GM19193 (cell line): ENCODE data around the gene TPRA1.

ENCODE experiments used
- POLR2A ChIP-seq: IDR thresholded peaks from 4 replicates; pipeline ENCODE4 v1.6.1; 2011; ENCODE audit not compliant: insufficient read depth, insufficient read length; ENCODE audit errors: extremely low read depth

The TPRA1 gene

DNA sequence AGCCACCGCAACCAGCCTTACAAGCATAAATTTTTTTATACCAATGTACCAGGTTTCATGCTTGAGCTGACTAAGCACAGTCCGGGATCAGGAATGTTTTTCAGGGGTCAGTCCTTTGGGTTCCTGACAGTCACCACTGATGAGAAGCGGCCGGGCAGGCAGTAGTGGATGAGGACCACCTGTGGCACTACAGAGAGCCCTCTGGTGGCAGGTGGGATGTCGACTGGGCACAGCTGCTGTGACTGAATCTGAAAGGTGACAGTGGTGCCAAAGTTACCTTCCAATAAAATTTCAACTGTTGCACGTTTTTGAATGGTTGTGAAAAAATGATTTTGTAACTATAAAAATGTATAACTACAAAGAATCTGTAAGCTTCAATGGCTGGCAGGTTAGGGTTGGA, 34.0 kb downstream of the TPRA1 start:
- TF ChIP-seq POLR2A = no peak

DNA sequence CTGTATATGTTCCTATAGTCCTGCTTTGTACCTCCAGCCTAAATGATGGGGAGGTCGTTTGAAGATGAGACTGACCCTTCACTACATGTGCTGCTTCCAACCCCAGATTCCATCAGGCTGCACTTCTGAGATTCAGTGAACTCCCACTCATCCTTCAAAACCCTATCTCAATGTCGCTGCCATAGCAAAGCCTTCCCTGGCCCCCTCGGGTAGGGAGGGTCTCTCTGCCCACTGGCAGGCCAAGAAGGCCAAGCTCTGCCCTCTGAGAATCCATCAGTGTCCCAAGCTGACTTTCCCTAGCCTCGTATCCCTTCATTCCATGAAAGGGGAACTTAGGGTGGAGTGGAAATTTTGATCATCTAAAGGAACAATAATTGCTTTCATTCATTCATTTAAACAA, 35.4 kb downstream of the TPRA1 start:
- no peak for TF ChIP-seq POLR2A

DNA sequence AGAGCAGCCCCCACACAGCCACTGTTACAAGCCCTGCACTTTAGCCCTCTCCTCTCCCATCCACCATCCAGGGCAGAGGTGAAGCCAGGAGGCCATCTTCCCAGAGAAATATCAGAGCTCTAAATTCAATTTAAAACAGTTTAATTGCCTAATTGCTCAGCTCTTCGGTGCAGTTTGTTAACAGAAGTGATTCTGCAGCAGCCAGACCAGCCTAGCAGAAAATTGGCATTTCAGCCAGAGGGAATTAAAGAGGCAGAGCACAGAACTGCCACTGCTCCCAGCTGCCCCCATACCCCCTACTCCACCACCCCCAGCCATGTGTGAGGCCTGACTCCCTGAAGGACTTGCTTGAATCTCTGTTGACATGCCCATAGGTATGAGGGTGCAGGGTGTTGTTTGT, 38.5 kb downstream of the TPRA1 start:
- no peak for TF ChIP-seq POLR2A

DNA sequence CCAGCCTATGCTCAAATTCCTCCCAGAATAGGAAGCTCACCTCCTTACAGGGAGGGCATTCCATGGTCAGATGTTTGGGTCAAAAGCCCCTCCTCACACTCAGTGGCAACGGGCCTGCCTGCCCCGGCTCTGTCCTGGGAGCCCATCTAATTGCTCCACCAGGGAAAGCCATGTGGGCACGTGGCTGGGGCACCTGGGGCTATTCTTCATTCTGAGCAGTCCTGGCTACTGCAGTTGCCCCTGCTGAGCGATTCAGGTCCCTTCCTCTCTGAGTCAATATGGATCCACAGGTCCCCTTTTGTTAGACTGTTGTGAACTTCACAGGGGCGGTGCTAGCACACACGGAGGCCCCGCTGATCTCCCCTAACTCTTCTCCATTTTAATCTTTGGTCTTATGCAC, 39.4 kb downstream of the TPRA1 start:
- no peak for TF ChIP-seq POLR2A

DNA sequence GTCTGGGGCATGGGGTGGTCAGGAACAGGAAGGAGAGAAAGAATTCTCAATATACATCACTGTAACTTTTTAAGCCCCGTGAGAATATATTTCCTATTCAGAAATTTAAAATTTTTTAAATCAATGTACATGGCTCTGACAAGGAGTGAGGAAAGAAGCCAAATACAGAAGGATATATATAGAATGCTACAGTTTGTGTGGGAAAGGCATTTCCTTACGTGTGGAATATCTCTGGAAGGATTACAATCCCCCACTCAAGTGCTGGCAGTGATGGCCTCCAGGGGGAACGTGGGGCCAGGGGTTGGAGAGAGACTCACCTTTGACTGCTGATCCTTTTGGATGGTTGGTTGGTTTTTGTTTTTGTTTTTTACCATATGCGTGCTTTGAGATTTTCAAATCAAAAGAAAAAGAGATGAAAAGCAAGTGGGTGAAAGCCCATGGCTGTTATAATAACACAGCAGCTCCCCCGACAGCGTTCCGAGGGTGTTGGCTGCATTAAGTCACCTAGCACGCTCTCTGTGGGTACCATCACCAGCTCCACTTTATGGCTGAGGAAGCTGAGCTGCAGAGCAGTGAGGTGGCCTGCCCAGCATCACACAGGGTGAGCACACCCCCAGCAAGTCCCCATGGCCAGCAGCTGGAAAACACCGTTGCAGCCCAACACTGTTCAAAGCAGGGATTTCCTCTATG, 39.9 kb downstream of the TPRA1 start:
- TF ChIP-seq POLR2A = no peak

DNA sequence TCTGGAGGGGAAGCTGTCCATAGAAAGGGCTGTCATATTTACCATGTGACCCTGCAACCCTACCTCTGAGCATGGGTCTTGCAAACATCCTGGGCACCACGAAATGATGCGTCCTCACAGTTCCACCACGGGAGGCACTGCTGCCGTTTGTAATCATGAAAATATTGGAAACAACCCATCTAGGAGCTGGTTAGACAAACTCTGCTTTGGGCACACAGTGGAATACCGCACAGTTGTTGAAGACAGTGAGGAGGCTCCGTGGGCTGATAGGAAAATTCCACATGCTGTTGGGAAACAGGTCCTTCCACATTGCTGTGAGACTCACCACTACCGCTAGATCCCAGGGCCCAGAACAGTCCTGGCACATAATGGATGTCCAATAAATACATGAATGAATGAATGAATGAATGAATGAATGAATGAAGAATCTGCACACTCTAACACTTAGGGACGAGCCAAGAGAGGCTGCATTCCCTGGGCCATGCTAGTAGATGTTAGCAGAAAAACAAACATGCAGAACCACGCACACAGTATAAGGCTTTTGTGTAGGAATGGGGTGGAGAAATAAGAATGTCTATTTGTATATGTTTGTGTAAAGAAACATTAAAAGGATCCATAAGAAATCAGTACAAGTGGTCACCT, 40.6 kb downstream of the TPRA1 start:
- TF ChIP-seq POLR2A = no peak

DNA sequence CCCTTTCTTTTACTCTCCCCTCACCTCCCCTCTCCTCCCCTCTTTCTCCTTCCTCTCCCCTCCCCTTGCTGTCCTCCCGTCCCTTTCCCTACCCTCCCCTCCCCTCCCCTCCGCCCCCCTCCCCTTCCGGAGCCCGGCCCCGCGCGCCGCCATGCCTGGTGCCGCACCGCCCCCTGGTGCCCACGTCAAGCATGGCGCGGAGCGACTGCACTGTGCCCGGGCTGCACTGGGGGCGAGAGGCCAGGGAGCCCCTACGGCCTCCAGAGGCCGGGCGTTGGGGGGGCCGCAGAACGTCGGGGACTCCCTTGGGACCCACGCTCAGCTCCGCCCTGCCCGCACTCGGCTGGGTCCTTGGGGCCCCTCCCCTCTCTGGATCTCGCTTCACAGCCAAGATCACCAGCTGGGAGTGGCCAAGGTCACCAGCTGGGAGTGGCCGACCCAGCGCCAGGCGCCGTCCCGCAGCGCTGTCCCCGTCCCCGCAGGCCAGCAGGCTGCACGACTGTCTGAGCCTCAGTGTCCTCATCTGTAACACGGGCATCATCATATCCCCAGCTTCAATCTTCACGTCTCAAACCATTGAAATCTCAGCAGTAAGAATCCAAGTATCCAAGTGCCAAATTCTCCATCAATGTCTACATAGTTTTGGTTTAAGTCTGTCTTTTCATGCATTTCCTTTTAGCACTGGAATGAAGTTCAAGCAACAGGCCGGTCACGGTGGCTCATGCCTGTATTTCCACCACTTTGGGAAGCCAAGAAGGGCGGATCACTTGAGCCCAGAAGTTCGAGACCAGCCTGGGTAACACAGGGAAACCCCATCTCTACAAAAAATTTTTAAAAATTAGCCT, 42.5 kb downstream of the TPRA1 start:
- TF ChIP-seq POLR2A = no peak

DNA sequence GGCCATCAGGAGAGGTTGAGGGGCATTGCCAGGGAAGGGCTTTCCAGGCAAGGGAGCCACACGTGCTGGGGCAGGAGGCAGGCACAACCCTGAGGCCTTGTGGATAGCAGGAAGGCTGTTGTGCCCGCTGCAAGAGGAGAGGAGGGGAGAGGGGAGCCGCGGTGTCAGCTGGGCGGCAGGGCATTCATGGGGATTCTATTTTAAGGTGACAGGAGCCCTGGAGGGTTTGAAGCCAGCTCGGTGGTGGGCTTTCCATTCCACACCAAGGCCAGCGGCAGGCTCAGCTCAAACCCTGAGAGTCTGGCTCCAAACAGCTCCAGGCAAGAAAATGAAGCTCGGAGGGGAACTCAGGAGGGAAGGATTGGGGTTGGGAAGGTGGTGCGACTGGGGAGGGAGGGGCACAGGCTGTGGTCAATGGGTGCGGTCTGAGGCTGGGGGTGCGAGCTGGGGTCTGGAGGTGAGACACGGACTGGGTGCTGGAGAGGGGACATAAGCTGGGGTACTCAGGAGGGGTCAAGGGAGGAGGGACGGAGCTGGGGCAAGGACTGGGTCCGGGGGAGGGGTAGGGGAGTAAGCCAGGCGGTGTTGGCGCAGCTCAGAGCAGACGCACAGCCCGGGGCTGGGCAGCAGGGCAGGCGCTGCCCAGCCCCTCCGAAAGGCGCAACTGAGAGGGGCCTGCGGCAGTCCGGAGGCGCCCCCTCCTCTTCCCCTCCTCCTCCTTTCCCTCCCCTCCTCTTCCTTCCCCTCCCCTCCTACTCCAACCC, 43.4 kb downstream of the TPRA1 start:
- no peak for TF ChIP-seq POLR2A

DNA sequence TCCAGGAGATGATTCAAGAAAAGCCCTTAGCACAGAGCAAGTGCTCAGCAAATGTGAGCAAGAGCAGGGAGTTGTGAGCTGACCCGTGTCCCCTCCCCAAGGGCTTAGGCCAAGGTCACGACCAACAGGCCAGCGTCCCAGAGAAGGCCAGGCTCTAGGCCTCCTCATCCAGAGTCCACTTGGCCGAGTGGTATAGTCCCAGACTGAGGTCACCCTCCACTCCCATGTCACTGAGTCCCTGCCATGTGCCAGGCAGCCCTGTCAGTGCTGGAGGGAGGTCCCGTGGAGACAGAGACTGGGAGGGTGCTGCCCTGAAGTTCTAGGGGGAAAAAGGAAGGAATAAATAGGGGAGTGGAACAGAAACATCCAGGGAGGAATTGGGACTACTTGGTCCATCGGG, 44.0 kb downstream of the TPRA1 start:
- no peak for TF ChIP-seq POLR2A

DNA sequence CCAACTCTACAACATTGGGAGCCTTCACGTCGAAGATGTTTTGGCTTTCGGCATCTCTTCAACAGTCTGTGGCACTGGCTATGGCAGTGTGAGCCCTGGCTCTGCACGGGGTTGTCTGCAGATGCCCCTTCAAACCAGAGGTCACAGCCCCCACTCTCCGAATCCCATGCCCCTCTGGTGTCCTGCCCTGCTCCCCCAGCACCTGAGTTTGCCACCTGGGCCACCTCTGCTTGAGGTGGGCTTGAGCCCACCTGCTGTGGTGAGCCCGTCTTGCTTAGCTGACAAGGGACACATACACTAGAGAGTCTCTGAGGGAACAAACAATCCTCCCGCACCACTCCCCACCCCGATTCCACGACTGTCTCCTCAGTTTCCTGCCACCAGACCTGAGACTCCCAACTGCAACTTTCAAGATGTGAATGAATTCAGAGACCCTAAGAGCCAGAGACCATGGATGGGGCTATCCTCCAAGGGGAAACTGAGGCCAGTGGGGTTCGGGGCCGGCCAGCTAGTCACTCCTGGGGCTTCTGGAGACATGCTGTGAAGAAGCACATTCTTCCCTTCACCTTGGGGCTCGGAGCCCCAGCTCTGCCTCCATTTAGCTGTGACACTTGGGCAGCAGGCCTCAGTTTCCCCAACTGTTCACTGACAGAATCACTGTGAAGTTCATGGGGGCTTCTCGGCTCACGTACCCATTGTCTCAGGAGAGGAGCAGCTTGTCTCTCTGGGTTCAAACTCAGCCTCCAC, 44.6 kb downstream of the TPRA1 start:
- TF ChIP-seq POLR2A = no peak

DNA sequence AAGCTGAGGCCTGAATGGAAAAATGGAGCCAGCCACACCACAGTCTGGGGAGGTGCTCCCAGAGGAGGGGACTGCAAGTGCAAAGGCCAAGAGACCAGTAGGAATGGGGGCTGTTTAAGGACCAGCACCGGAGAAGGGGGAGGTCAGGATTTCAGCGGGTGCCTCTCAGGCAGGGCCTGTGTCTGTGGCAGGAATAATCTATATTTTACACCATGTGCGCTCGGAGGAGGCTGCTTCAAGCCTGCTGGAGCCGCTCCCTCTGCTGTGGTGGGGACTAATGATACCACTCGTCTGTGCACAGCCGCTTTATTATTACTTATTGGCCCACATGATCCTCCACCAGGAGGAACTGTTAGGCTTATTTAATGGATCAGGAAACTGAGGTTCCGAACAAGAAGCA, 45.3 kb downstream of the TPRA1 start:
- no peak for TF ChIP-seq POLR2A

DNA sequence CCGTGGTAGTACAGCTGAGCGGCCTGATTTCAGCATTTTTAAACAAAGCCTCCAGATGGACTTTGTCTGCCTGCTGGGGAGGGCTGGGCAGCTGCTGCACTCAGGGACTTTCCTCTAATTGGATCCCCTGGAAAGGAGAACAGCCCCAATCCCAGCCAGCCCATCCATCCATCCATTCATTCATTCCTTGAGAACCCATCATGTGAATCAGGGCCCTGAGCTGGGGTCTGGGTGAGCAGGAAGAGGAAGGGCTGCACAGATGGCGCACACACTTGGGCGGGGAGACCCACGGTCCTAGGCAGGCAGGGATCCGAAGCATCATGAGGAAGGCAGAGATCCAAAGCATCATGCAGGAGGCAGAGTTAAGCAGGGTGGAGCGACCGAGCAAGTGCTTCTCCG, 45.7 kb downstream of the TPRA1 start:
- TF ChIP-seq POLR2A = no peak

DNA sequence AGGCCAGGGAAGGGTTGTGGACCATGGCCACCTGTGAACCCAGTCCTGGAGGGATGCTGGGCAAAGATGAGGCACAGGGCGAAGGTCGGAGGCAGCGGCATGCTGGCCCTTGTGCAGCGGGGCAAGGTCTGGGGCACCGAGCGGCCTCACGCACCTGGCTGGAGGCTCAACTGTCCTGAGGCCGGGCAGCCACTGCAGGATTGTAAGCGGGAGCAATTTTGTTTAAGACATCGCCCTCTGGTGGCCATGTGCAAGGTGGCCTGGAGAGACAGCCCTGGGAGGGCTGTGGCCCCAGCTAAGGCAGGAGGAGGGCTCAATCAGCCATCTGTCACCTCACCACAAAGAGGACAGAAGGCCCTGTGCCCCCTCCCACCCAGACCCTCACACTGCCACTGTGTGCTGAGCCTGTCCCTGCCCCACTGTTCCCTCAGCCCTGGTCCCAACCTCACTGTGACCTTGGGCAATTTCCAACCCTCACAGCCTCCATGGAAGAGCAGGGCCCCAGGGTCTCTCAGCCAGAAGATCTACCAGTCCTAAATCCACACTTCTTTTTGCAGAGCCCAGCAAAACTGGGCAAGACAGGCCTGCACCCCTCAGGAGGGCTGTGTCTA, 46.2 kb downstream of the TPRA1 start:
- TF ChIP-seq POLR2A = no peak

DNA sequence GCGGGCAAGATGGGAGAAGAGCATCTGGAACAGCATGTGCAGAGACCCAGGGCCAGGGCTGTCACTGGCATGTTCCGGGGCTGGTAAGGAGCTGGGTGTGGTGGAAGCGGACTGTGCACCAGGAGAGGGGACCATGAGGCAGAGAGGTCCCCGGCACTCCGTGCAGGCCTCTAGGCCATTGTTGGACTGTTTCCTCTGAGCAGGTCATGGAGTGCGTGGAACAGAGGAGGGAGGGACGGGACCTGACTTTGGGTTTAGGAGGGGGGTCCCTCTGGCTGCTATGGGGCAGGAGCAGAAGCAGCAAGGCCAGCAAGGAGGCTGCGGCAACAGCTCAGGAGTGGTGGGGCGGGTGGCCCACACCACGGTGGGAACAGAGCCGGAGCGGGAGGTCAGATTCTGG, 47.1 kb downstream of the TPRA1 start:
- no peak for TF ChIP-seq POLR2A
